Hepatocyte (in vitro differentiated cells): ENCODE measurements around the gene ALOX12.

ENCODE experiments used
- EZH2 ChIP-seq: fragments of 200-600 bp; sonication (generic); IDR thresholded peaks from 2 replicates; pipeline ENCODE4 v1.6.1; 2016; ENCODE audit warnings: antibody characterized with exemption, mild to moderate bottlenecking, borderline replicate concordance
- EZH2phosphoT487 ChIP-seq: fragments of 200-600 bp; sonication (generic); IDR thresholded peaks from one replicate; pipeline ENCODE4 v1.6.1; 2018; ENCODE audit warnings: antibody characterized with exemption, mild to moderate bottlenecking, low read depth, moderate library complexity; ENCODE audit not compliant: unreplicated experiment, severe bottlenecking
- TF ChIP-seq, protein P1 (sequence below): fragments of 200-600 bp; sonication (generic); IDR thresholded peaks from 2 replicates; pipeline ENCODE4 v1.5.1; 2016; ENCODE audit warnings: antibody characterized with exemption, mild to moderate bottlenecking; ENCODE audit not compliant: poor library complexity

DNA sequence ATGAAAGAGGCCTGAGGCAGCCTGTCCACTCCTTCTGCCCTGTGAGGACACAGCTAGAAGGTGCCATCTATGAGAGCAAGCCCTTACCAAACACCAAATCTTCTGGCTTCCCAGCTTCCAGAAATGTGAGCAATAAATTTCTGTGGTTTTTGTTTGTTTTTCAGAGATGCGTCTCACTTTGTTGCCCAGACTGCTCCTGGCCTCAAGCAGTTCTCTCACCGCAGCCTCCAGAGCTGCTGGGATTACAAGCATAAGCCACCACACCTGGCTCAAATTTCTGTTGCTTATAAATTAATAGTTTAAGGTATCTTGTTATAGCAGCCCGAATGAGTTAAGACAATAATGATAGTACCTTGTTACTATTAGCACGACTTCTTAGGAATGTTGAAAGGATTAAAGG lies 60.5 kb downstream of the ALOX12 start:
- TF ChIP-seq EZH2: no peak
- TF ChIP-seq, protein P1, sequence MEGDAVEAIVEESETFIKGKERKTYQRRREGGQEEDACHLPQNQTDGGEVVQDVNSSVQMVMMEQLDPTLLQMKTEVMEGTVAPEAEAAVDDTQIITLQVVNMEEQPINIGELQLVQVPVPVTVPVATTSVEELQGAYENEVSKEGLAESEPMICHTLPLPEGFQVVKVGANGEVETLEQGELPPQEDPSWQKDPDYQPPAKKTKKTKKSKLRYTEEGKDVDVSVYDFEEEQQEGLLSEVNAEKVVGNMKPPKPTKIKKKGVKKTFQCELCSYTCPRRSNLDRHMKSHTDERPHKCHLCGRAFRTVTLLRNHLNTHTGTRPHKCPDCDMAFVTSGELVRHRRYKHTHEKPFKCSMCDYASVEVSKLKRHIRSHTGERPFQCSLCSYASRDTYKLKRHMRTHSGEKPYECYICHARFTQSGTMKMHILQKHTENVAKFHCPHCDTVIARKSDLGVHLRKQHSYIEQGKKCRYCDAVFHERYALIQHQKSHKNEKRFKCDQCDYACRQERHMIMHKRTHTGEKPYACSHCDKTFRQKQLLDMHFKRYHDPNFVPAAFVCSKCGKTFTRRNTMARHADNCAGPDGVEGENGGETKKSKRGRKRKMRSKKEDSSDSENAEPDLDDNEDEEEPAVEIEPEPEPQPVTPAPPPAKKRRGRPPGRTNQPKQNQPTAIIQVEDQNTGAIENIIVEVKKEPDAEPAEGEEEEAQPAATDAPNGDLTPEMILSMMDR: no peak
- TF ChIP-seq EZH2phosphoT487: no peak
